ENCODE data around the gene NOA1.

- TF ChIP-seq, protein P1, sequence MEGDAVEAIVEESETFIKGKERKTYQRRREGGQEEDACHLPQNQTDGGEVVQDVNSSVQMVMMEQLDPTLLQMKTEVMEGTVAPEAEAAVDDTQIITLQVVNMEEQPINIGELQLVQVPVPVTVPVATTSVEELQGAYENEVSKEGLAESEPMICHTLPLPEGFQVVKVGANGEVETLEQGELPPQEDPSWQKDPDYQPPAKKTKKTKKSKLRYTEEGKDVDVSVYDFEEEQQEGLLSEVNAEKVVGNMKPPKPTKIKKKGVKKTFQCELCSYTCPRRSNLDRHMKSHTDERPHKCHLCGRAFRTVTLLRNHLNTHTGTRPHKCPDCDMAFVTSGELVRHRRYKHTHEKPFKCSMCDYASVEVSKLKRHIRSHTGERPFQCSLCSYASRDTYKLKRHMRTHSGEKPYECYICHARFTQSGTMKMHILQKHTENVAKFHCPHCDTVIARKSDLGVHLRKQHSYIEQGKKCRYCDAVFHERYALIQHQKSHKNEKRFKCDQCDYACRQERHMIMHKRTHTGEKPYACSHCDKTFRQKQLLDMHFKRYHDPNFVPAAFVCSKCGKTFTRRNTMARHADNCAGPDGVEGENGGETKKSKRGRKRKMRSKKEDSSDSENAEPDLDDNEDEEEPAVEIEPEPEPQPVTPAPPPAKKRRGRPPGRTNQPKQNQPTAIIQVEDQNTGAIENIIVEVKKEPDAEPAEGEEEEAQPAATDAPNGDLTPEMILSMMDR (IDR thresholded peaks at IDR 0.05 in 4 of 5, conservative IDR thresholded peaks at IDR 0.05 in 1 of 5) = no peak
- TF ChIP-seq POLR2A (IDR thresholded peaks at IDR 0.05) = no peak
These were observed 50.2 kb downstream of the NOA1 start for GRCh38 chr4:56927196-56927595.
